ENCODE results near the gene DYTN. TPM values are rescaled to one million over a fixed set of nuclear protein-coding genes. Genes with fewer than 3 reads are reported as not detected.

DYTN gene
- total and polyA plus RNA-seq, 2 donors from 2014 or later = not detected

DNA sequence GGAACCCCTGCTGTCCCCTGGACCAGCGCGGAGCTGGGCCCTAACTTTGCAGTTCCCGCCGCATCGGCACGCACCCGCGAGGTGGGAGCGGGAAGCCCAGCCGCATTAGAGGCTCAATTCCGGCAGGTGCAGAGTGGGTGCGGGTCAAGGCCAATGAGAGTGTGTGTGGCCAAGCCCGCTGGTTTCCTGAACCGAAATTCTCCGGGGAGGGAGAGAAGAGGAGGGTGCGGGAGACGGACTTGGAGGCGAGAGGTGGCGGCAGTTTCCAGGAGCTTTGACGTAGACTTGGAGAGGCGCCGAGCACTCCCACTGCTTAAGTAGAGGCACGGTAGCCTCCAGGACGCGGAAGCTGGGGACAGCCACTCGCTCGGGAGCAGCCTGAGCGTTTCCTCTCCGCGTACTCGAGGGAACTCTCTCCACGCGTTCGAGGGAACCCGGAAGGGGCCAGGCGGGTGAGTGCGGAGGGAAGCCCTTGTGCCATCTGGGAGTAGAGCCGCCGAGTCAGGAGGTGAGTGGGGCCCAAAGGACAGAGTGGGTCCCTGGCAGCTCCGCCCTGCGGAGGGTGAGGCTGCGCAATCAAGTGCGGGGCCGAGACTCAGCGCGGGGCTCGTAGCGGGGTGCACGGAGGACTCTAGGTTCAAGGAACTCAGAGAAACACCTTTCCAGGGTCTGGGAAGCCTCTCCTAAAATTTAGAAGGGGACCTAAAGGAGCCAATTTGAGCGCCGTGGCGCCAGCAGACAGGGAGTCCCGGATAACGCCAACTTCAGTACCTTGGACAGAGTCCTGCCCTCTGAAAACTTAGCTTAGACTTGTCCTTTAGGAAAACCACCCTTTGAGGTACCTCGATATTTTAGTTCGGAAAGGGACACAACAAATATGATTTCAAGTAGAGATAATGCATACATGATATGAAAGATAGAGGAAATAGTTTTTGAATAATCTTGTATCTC is 75.8 kb downstream of the DYTN start, which contains the start of gene FAM237A:
Gene FAM237A, plus strand, starts transcription at position 413 of the 951 bp plus-strand sequence. CDS start 1,750 bp downstream, outside the sequence.
- H3K27ac ChIP-seq (ENCODE audit: low read depth in 2 of 2, low read length in 2 of 2) = no peak within 1 kb of the TSS
- H3K27me3 ChIP-seq (ENCODE audit: control insufficient read depth, insufficient read depth, low read length) = no peaks in the 10 kb centered on the region
- H3K4me3 ChIP-seq (ENCODE audit: low read length in 3 of 3) = no peak within 1 kb of the TSS
- TF ChIP-seq, protein P1, sequence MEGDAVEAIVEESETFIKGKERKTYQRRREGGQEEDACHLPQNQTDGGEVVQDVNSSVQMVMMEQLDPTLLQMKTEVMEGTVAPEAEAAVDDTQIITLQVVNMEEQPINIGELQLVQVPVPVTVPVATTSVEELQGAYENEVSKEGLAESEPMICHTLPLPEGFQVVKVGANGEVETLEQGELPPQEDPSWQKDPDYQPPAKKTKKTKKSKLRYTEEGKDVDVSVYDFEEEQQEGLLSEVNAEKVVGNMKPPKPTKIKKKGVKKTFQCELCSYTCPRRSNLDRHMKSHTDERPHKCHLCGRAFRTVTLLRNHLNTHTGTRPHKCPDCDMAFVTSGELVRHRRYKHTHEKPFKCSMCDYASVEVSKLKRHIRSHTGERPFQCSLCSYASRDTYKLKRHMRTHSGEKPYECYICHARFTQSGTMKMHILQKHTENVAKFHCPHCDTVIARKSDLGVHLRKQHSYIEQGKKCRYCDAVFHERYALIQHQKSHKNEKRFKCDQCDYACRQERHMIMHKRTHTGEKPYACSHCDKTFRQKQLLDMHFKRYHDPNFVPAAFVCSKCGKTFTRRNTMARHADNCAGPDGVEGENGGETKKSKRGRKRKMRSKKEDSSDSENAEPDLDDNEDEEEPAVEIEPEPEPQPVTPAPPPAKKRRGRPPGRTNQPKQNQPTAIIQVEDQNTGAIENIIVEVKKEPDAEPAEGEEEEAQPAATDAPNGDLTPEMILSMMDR (IDR thresholded peaks at IDR 0.05; ENCODE audit: borderline replicate concordance, extremely low read depth, insufficient read depth) = no peak
- H3K4me1 ChIP-seq (ENCODE audit: control insufficient read depth in 2 of 3, insufficient read depth in 2 of 3, low read depth in 1 of 3, low read length in 3 of 3) = no peaks in the 10 kb centered on the region
- DNase-seq (peak; percentile 55 to 89 (median 77)), FAIRE-seq (no peak)
- intact Hi-C loops (cut with DNase I) = no loop called here
- H3K9ac ChIP-seq (ENCODE audit: low read length in 3 of 3) = no peak within 1 kb of the TSS
- H3K36me3 ChIP-seq (ENCODE audit: control insufficient read depth in 2 of 3, insufficient read depth in 3 of 3, low read length in 3 of 3) = no peaks in the 10 kb centered on the region
- no peaks in the 10 kb centered on the region for H3K9me3 ChIP-seq (ENCODE audit: control insufficient read depth in 2 of 3, insufficient read depth in 1 of 3, low read length in 3 of 3)

DNA sequence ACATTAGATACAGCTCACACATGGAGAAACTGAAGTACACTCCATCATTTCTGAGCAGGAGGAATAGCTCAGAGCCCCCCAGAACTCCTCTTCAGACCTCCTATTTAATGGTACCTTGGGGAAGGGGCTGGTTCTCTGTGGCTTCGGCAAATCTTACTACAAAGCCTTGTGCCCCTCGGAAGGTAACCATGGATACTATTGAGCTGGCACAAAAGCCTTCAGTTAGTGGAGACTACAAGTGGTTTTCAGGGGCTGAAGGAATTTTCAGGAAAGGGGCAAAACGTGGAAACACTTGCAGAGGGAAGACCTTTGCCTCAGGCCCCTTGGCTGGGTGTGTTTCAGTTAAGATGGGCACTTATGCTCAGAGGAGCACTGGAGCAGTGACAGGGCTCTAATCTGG is 77.0 kb downstream of the DYTN start:
- FAIRE-seq (no peak), DNase-seq (no peak)
- TF ChIP-seq, protein P1 (IDR thresholded peaks at IDR 0.05; ENCODE audit: borderline replicate concordance, extremely low read depth, insufficient read depth) = no peak
- Histone ChIP-seq H3K9me3 (ENCODE audit: control insufficient read depth in 2 of 3, insufficient read depth in 1 of 3, low read length in 3 of 3) (no peaks in the 10 kb centered on the region), H3K27ac (ENCODE audit: low read depth in 2 of 2, low read length in 2 of 2) (no peak overlapping the region), H3K27me3 (ENCODE audit: control insufficient read depth, insufficient read depth, low read length) (no peaks in the 10 kb centered on the region), H3K4me3 (ENCODE audit: low read length in 3 of 3) (no peak overlapping the region), H3K4me1 (ENCODE audit: control insufficient read depth in 2 of 3, insufficient read depth in 2 of 3, low read depth in 1 of 3, low read length in 3 of 3) (no peaks in the 10 kb centered on the region), H3K9ac (ENCODE audit: low read length in 3 of 3) (no peak overlapping the region), H3K36me3 (ENCODE audit: control insufficient read depth in 2 of 3, insufficient read depth in 3 of 3, low read length in 3 of 3) (no peaks in the 10 kb centered on the region)
- intact Hi-C loops (cut with DNase I) = no loop called here

DNA sequence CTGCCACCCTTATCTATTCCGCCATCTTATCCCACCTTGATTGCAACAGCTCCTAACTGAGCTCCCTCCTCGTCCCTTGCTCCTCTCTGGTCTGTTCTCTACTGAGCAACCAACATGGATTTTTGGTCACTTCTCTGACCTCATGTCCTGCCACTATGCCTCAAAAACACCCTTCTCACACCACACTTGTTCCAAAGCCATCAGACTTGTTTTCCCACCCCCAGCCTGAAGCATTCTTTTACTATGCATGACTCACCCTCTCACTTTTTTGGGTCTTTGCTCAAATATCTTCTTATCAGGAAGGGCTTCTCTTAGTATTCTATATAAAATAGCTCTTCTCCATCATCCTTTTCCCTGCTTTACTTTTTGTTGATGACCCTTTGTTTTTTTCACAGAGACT is 78.6 kb downstream of the DYTN start:
- Histone ChIP-seq H3K9ac (ENCODE audit: low read length in 3 of 3) (no peak overlapping the region), H3K36me3 (ENCODE audit: control insufficient read depth in 2 of 3, insufficient read depth in 3 of 3, low read length in 3 of 3) (no peaks in the 10 kb centered on the region), H3K4me1 (ENCODE audit: control insufficient read depth in 2 of 3, insufficient read depth in 2 of 3, low read depth in 1 of 3, low read length in 3 of 3) (no peaks in the 10 kb centered on the region), H3K4me3 (ENCODE audit: low read length in 3 of 3) (no peak overlapping the region), H3K27ac (ENCODE audit: low read depth in 2 of 2, low read length in 2 of 2) (no peak overlapping the region), H3K9me3 (ENCODE audit: control insufficient read depth in 2 of 3, insufficient read depth in 1 of 3, low read length in 3 of 3) (no peaks in the 10 kb centered on the region), H3K27me3 (ENCODE audit: control insufficient read depth, insufficient read depth, low read length) (no peaks in the 10 kb centered on the region)
- no peak for DNase-seq
- FAIRE-seq = no peak
- intact Hi-C loops (cut with DNase I) = no loop called here
- TF ChIP-seq, protein P1 (IDR thresholded peaks at IDR 0.05; ENCODE audit: borderline replicate concordance, extremely low read depth, insufficient read depth) = no peak

Measured in kidney (tissue), 14 donors.